Trophoblast cell (in vitro differentiated cells and primary cell): ENCODE measurements around the gene PTPRN2.
A peak's percentile ranks its signal among the peaks of the same experiment; 100 is the strongest.

Experiments
- DNase-seq, 2 donors: peaks; one replicate each; pipeline ENCODE4 v3.0.0-alpha.2; 2016
- H2AFZ ChIP-seq: 2 replicates; pipeline ENCODE4 v1.6.1; 2013; ENCODE audit warnings: low read length, moderate library complexity, mild to moderate bottlenecking; ENCODE audit not compliant: insufficient read depth, poor library complexity
- H2AK5ac ChIP-seq: 2 replicates; pipeline ENCODE4 v1.6.1; 2013; ENCODE audit warnings: mild to moderate bottlenecking, low read length
- H2BK120ac ChIP-seq: 2 replicates; pipeline ENCODE4 v1.6.1; 2013; ENCODE audit warnings: low read length, mild to moderate bottlenecking, moderate library complexity; ENCODE audit not compliant: insufficient read depth, poor library complexity
- H2BK12ac ChIP-seq: 2 replicates; pipeline ENCODE4 v1.6.1; 2013; ENCODE audit warnings: mild to moderate bottlenecking, low read length, moderate library complexity
- H2BK5ac ChIP-seq: 2 replicates; pipeline ENCODE4 v1.6.1; 2013; ENCODE audit warnings: low read length, low read depth, moderate library complexity, mild to moderate bottlenecking; ENCODE audit not compliant: poor library complexity
- H3K14ac ChIP-seq: 2 replicates; pipeline ENCODE4 v1.6.1; 2013; ENCODE audit warnings: mild to moderate bottlenecking, low read length
- H3K18ac ChIP-seq: 2 replicates; pipeline ENCODE4 v1.6.1; 2013; ENCODE audit warnings: mild to moderate bottlenecking, low read length
- H3K23ac ChIP-seq: 2 replicates; pipeline ENCODE4 v1.6.1; 2013; ENCODE audit warnings: low read length
- H3K27ac ChIP-seq: 2 replicates; pipeline ENCODE4 v1.5.1; 2013; ENCODE audit warnings: low read depth, mild to moderate bottlenecking, inconsistent platforms, low read length, moderate library complexity
- H3K27me3 ChIP-seq: 2 replicates; pipeline ENCODE4 v1.6.1; 2013; ENCODE audit warnings: inconsistent platforms, mild to moderate bottlenecking, low read length, moderate library complexity; ENCODE audit not compliant: insufficient read depth
- H3K36me3 ChIP-seq, 2 experiments: 1 replicate in 1 of 2; 2 replicates in 1 of 2; pipeline ENCODE4 v1.6.1; 2013; ENCODE audit warnings: low read length in 2 of 2, mild to moderate bottlenecking in 2 of 2, moderate library complexity in 1 of 2; ENCODE audit not compliant: insufficient read depth in 2 of 2, control insufficient read depth in 1 of 2
- H3K4ac ChIP-seq: 2 replicates; pipeline ENCODE4 v1.6.1; 2013; ENCODE audit warnings: low read depth, mild to moderate bottlenecking, low read length, moderate library complexity
- H3K4me1 ChIP-seq, 2 experiments: 1 replicate in 1 of 2; 2 replicates in 1 of 2; pipeline ENCODE4 v1.6.1; 2013; ENCODE audit warnings: low read length in 2 of 2, mild to moderate bottlenecking in 2 of 2, moderate library complexity in 1 of 2; ENCODE audit not compliant: insufficient read depth in 2 of 2, control insufficient read depth in 1 of 2
- H3K4me2 ChIP-seq: 2 replicates; pipeline ENCODE4 v1.6.1; 2013; ENCODE audit warnings: inconsistent platforms, mild to moderate bottlenecking, low read length, moderate library complexity
- H3K4me3 ChIP-seq: 2 replicates; pipeline ENCODE4 v1.5.1; 2013; ENCODE audit warnings: mild to moderate bottlenecking, low read depth, low read length, inconsistent platforms
- H3K79me1 ChIP-seq: one replicate; pipeline ENCODE4 v1.6.1; 2013; ENCODE audit warnings: low read length
- H3K79me2 ChIP-seq: 2 replicates; pipeline ENCODE4 v1.6.1; 2013; ENCODE audit warnings: low read length, mild to moderate bottlenecking; ENCODE audit not compliant: control insufficient read depth, insufficient read depth, poor library complexity
- H3K9ac ChIP-seq: 2 replicates; pipeline ENCODE4 v1.6.1; 2013; ENCODE audit warnings: mild to moderate bottlenecking, low read length
- H3K9me3 ChIP-seq: 2 replicates; pipeline ENCODE4 v1.6.1; 2013; ENCODE audit warnings: low read depth, mild to moderate bottlenecking, control low read depth, inconsistent platforms, low read length; ENCODE audit not compliant: insufficient read depth
- H4K12ac ChIP-seq: 2 replicates; pipeline ENCODE4 v1.6.1; 2013; ENCODE audit warnings: low read depth, mild to moderate bottlenecking, low read length, moderate library complexity
- H4K8ac ChIP-seq: 2 replicates; pipeline ENCODE4 v1.6.1; 2013; ENCODE audit warnings: low read depth, mild to moderate bottlenecking, low read length, moderate library complexity
- H4K91ac ChIP-seq: one replicate; pipeline ENCODE4 v1.6.1; 2013; ENCODE audit warnings: low read depth, mild to moderate bottlenecking, low read length, moderate library complexity
- WGBS: extraction: QIAGEN DNeasy Blood & Tissue Kit; methylation state at CpG from one replicate; pipeline ENCODE4 v1.1.7; 2013; ENCODE audit warnings: missing lambda C conversion rate; ENCODE audit not compliant: insufficient read length, insufficient coverage; ENCODE audit errors: extremely low coverage; 5-methylcytosine and 5-hydroxymethylcytosine counted together

Gene PTPRN2

GRCh38 chr7:158111049-158111751, 476.4 kb downstream of the PTPRN2 start:
- no peaks in the 10 kb centered on the region for H3K27me3 ChIP-seq
- no peak overlapping the region for H3K4ac ChIP-seq
- no peaks in the 10 kb centered on the region for H3K79me1 ChIP-seq
- H2BK5ac ChIP-seq: no peak overlapping the region
- H2BK120ac ChIP-seq: no peak overlapping the region
- H3K4me3 ChIP-seq: no peak overlapping the region
- no peak for DNase-seq
- H2AK5ac ChIP-seq: no peak overlapping the region
- peaks cover 62% of the 10 kb centered on the region for H3K9me3 ChIP-seq
- no CpG with 5 or more reads among the region's 16 CpGs for WGBS
- no peak overlapping the region for H3K9ac ChIP-seq
- no peak overlapping the region for H2AFZ ChIP-seq
- H3K18ac ChIP-seq: no peak overlapping the region
- no peak overlapping the region for H3K27ac ChIP-seq
- no peak overlapping the region for H4K91ac ChIP-seq
- no peak overlapping the region for H3K4me2 ChIP-seq
- no peaks in the 10 kb centered on the region for H3K79me2 ChIP-seq
- H3K23ac ChIP-seq: no peak overlapping the region
- no peaks in the 10 kb centered on the region for H3K4me1 ChIP-seq
- no peak overlapping the region for H4K12ac ChIP-seq
- H2BK12ac ChIP-seq: no peak overlapping the region
- H3K36me3 ChIP-seq: no peaks in the 10 kb centered on the region
- no peak overlapping the region for H3K14ac ChIP-seq
- H4K8ac ChIP-seq: no peak overlapping the region

- no peak overlapping the region for H3K4me2 ChIP-seq
- no peaks in the 10 kb centered on the region for H3K36me3 ChIP-seq
- no peak overlapping the region for H2AK5ac ChIP-seq
- H2BK12ac ChIP-seq: no peak overlapping the region
- no peaks in the 10 kb centered on the region for H3K4me1 ChIP-seq
- H3K14ac ChIP-seq: no peak overlapping the region
- no CpG with 5 or more reads among the region's 14 CpGs for WGBS
- no peak overlapping the region for H3K18ac ChIP-seq
- H3K23ac ChIP-seq: no peak overlapping the region
- no peak for DNase-seq
- no peaks in the 10 kb centered on the region for H3K79me2 ChIP-seq
- H3K27me3 ChIP-seq: no peaks in the 10 kb centered on the region
- H4K8ac ChIP-seq: no peak overlapping the region
- no peak overlapping the region for H3K4ac ChIP-seq
- H3K79me1 ChIP-seq: no peaks in the 10 kb centered on the region
- no peak overlapping the region for H2BK5ac ChIP-seq
- no peak overlapping the region for H4K91ac ChIP-seq
- no peak overlapping the region for H2BK120ac ChIP-seq
- no peak overlapping the region for H3K27ac ChIP-seq
- no peak overlapping the region for H2AFZ ChIP-seq
- no peak overlapping the region for H3K9ac ChIP-seq
- H3K4me3 ChIP-seq: no peak overlapping the region
- no peak overlapping the region for H4K12ac ChIP-seq
- peaks cover 60% of the 10 kb centered on the region for H3K9me3 ChIP-seq
Measured at GRCh38 chr7:158110661-158111048, 477.0 kb downstream of the PTPRN2 start.

GRCh38 chr7:158110034-158110590, 477.5 kb downstream of the PTPRN2 start:
- no peak overlapping the region for H2BK12ac ChIP-seq
- no peak overlapping the region for H3K18ac ChIP-seq
- H3K36me3 ChIP-seq: no peaks in the 10 kb centered on the region
- H3K4ac ChIP-seq: no peak overlapping the region
- H3K4me1 ChIP-seq: no peaks in the 10 kb centered on the region
- H4K12ac ChIP-seq: no peak overlapping the region
- no peak overlapping the region for H2AK5ac ChIP-seq
- H3K79me2 ChIP-seq: no peaks in the 10 kb centered on the region
- H3K9ac ChIP-seq: no peak overlapping the region
- DNase-seq: no peak
- H3K9me3 ChIP-seq: peaks cover 60% of the 10 kb centered on the region
- H3K4me2 ChIP-seq: no peak overlapping the region
- H3K4me3 ChIP-seq: no peak overlapping the region
- no peaks in the 10 kb centered on the region for H3K27me3 ChIP-seq
- no peak overlapping the region for H3K27ac ChIP-seq
- H3K23ac ChIP-seq: no peak overlapping the region
- H4K91ac ChIP-seq: no peak overlapping the region
- H4K8ac ChIP-seq: no peak overlapping the region
- H2AFZ ChIP-seq: no peak overlapping the region
- H2BK5ac ChIP-seq: no peak overlapping the region
- no peak overlapping the region for H3K14ac ChIP-seq
- H3K79me1 ChIP-seq: no peaks in the 10 kb centered on the region
- no CpG with 5 or more reads among the region's 15 CpGs for WGBS
- no peak overlapping the region for H2BK120ac ChIP-seq

- no peaks in the 10 kb centered on the region for H3K79me1 ChIP-seq
- H3K9me3 ChIP-seq: peaks cover 61% of the 10 kb centered on the region
- no peak overlapping the region for H4K12ac ChIP-seq
- H4K91ac ChIP-seq: no peak overlapping the region
- no peak overlapping the region for H3K4ac ChIP-seq
- H3K4me3 ChIP-seq: peak overlapping the region; percentile 15
- H2BK120ac ChIP-seq: no peak overlapping the region
- no peak overlapping the region for H2BK12ac ChIP-seq
- H3K9ac ChIP-seq: no peak overlapping the region
- no peaks in the 10 kb centered on the region for H3K79me2 ChIP-seq
- no peak overlapping the region for H3K14ac ChIP-seq
- no peaks in the 10 kb centered on the region for H3K4me1 ChIP-seq
- no peak overlapping the region for H3K27ac ChIP-seq
- no peaks in the 10 kb centered on the region for H3K36me3 ChIP-seq
- no peak overlapping the region for H2BK5ac ChIP-seq
- WGBS: no CpG with 5 or more reads among the region's 12 CpGs
- no peak overlapping the region for H3K18ac ChIP-seq
- no peak overlapping the region for H2AFZ ChIP-seq
- no peak overlapping the region for H2AK5ac ChIP-seq
- H3K4me2 ChIP-seq: no peak overlapping the region
- DNase-seq: no peak
- H3K27me3 ChIP-seq: no peaks in the 10 kb centered on the region
- H3K23ac ChIP-seq: no peak overlapping the region
- no peak overlapping the region for H4K8ac ChIP-seq
Measured at GRCh38 chr7:158109364-158110033, 478.1 kb downstream of the PTPRN2 start.
